ENCODE data around the gene LIMK1. TPM values are rescaled to one million over a fixed set of nuclear protein-coding genes. Genes with fewer than 3 reads are reported as not detected.
A peak's percentile ranks its signal among the peaks of the same experiment; 100 is the strongest.
"Not testable (repeated sequence)": the region's sequence is repeated elsewhere in the genome, so short reads cannot be mapped to it uniquely, and the experiment has no call there.

LIMK1 gene
- total RNA-seq, result 47.8 and 49.9 TPM in 2 replicates
- polyA plus RNA-seq (2012), result 79.3 TPM

DNA sequence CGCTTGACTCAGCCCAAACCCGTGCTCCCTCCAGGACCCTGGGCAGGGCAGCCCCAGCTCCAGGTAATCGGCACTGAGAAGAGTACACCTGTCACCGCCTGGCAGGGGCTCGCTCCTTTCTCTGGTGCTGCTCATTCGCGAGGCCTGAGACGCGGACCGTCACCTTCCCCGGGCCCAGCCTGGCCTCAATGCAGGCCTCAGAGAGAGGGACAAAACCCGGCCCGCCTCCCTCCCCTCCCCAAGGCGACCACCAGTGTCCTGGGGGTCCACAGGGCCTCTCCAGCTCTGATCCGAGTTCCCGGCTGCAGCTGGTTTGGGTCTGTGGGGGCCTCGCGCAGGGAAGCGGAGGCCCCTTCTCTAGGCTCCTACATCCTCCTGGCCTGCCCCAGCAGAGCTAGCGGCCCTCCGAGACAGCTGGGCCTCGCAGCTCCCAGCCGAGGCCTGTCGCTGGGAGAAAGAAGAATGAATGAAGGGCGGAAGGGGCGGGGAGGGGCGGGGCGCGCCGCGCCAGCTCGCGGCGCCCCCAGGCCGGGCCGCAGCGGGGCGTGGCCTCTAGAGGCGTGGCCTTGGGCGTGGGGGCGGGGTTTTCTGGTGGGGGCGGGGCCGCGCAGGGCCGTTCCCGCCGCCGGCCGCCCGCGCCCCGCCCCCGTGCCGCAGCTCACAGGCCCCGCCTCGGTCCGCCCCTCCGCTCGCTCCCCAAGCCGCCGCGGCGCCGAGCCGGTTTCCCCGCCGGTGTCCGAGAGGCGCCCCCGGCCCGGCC lies at the start of gene LIMK1:
TSS of gene LIMK1 (plus strand) at position 688 of the 760 bp plus-strand sequence. CDS start 187 bp downstream, outside the sequence.
- peak; percentile 88 for DNase-seq (ENCODE audit: low read depth)

DNA sequence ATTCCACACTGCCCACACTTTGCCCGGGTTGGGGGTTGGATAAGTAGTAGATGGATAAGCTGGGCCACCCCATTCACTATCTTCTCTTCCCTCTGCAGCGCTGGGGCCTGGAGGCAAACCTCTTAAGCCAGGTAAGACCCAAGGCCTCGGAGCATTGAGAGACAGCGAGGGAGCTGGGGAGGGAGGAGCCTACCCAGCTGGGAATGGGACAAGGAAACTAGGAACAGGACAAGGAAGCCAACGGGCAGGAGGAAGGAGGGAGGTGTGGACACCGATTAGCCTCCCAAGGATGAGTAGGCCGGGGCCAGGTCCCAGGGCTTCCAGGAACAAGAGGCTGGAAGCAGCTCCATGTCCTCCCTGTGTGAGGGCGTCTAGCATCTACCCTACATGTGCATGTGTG lies 46.0 kb upstream of the LIMK1 start:
- no peak for DNase-seq (ENCODE audit: low read depth)

DNA sequence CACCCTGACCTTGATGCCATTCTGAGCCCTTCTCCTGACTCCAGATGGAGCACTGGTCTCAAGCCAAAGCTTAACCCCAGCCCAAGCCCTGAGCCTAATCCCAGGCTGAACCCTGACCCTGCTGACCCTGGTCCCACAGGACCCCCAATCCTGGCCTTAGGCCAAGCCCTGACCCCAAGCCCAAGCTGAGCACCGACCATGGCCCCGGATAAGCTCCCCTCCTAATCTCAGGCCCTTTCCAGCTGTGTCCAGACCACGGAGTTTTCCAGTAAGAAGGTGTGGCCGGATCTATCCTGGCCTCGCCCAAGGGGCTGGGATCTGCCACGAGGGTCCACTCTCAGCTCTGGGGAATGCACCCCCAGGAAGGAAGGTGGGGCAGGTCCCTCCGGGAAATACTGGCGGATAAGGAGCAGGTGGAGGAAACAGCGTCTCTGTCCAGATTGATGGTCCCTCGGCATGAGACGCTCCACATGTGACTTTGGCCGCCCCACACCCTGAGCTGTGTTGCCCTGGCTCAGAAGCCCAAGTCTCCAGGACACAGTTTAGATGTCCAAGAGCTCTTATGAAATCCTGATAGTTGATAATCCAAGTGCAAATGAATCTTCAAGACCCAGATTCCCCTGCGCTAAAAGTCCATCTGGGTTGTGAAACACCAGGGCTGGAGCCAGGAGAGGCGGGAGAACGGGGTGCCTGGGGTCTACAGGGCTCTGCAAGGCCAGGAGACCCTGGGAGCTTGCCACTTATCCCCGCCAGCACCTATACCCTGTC lies 45.2 kb upstream of the LIMK1 start:
- no peak for DNase-seq (ENCODE audit: low read depth)

DNA sequence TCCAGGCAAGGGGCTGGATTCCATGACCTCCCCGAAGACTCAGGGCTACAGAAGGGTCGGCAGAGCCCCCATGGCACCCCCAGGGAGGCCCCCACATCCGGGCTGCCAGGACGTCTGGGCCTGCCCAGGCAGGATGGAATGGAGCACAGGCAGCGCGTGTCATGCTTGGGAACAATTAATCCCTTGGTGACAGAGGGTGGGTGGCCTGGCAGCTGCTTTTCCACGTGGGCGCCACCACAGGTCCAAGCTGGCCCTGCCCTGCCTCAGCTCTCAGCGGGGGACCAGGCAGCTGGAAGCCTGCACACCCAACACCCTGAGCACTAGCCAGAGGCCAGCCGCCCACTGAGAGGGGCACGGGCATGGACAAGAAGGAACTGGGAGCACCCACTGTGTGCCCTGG lies 44.3 kb upstream of the LIMK1 start:
- peak; percentile 92 for DNase-seq (ENCODE audit: low read depth)

DNA sequence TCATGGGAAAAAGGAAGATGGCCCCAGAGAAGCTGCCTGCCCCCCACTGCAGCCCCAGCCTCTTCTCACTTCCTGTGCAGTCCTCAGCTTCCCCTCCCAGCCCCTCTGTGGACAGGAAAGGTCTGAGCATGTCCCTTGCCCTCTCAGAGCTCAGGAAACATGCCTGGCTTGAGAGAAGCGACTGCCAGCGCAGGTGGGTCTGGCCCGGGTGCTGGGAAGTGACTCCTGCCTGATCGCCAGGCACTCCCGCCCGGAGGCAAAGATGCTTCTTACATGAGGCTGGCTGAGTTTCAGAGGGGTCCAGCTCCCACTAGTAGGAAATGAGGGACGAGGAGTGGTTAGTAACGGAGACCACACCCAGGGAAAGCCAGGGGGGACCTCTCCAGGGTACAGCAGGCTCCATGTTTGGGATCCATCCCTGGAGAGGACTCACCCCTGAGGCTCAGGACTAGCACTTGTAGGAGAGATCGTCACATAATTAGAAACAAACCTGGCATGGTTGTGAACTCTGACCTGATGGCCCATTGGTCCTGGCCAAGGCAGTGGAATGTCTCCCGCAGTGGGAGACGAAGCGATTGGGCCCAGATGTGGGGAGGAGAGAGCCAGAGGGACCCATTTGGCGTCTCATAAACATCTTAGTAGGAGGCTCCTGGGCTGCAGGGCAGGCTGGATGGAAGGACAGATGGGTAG lies 43.4 kb upstream of the LIMK1 start:
- DNase-seq (ENCODE audit: low read depth), result no peak

DNA sequence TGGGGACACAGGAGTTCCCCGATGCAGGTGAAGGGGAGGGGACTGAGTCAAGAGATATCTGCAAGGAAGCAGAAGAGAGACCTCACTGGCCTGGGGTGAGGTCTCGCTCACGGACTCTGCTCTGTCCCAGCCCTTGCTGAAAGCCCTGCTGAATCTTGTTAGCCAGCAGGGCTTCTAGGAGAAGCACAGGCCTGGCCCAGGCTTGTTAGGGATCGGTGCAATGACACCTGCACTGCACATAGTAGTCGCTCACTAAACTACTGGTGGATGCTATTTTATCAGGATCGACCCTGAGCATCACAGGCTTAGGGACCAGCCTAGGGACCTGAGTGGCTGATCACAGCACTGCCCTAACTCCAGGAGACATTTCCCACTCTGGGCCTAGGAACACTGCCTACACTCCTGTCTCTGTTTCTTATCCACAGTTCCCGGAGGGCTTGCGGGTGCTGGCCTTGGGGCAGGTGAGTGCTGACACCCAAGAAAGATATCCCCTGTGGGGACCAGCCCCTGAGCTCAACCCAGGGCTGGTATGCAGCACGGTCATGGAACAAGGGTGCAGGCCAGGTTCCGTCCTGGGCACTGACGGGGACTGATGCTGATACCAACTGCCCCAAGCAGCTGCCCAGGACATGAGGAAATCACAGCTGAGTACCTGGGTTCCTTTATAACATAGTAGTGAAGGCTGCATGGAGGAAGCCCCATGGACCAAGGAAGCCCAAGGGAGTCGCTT lies 42.6 kb upstream of the LIMK1 start:
- DNase-seq (ENCODE audit: low read depth), result no peak

DNA sequence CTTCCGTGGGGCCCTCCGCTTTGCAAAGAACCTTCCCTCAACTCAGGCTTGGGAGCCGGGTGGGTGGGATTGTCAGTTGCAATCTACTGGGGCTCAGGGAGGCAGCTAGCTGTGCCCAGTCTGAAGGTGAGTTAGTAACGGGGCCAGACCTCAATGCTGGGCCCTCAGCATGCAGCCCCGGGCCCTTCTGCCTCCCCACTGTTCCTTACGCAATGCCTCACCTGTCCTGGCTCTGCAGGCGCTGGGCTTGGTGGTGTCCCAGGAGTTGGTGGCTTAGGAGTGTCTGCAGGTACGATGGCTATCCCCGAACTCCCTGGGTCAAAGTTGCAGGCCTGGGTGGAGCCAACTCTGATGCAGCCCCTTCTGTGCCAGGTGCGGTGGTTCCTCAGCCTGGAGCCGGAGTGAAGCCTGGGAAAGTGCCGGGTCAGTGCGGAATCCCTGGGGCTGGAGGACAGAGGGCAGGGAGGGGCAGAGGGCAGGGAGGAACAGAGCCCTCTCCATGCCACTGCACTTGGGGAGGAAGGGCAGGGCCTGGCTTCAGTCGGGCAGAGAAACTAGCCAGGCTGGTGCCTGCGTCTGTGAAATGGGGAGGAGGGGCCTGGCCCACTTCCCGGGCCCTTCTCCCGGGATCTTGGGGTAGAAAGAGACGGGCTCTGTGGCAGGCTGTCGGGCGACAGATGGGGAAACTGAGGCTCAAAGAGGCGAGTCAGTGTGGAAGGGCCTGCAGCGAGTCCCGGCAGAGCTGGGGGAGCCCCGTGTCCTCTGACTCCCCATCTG lies 40.7 kb upstream of the LIMK1 start:
- DNase-seq (ENCODE audit: low read depth), result no peak

DNA sequence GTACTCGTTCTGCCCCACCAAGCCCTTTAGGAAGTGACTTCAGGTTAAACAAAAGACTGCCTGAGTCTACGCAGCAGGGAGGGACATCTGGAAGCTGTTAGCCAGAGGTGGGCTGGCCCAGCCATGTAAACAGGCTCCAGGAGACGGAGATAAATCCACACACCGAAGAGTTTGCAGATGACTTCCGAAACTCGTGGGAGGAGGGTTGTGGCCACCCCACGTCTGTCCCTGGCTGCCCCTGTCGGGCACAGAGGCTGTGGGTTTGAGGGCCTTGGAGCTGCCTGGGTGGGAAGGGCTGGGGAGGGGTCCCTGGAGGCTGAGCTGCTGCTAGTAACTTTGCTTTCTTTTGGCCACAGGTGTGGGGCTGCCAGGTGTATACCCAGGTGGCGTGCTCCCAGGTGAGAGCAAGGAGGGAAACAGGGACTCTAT lies 40.1 kb upstream of the LIMK1 start:
- DNase-seq (ENCODE audit: low read depth), result no peak

DNA sequence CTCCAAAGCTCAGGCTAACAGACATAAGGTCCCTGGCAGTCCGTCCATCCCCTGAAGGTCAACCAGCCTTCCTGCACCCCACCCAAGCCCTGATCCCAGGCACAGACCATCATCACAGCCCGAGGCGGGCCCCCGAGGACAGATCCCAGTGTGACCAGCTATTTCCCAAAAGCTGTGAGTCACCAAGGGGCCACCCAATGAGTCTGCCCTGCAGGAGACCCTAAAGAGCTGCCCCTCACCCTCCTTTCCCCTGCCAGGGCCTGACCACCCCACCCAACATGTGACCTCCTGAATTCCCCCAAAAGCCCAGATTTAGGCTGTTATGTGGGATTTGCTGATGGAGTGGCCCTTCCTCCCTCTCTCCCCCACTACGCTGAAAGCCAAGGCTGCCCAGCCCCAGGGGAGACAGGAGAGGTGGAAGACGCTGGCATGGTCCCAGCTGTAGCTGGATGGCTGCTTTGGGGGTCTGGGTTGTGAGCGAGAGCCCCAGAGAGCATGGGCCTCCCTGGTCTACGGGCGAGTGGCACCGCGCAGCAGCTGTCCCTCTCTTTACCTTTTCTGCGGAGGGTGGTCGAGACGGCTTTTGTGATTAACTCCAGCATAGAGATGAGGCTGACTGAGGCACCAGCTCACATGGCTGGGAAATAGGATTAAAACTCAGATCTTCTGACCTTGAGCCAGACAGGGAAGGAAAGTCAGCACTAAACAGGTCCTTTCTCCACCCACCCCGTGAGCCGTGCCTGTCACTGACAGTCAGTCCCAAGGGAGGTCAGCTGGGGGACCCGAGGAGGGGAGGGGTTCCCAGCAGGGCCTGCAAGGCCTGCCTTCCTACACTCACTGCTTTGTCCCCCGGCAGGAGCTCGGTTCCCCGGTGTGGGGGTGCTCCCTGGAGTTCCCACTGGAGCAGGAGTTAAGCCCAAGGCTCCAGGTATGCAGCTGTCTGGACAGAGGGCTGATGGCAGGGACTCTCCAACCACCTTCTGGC lies 38.9 kb upstream of the LIMK1 start:
- DNase-seq (ENCODE audit: low read depth), result no peak

DNA sequence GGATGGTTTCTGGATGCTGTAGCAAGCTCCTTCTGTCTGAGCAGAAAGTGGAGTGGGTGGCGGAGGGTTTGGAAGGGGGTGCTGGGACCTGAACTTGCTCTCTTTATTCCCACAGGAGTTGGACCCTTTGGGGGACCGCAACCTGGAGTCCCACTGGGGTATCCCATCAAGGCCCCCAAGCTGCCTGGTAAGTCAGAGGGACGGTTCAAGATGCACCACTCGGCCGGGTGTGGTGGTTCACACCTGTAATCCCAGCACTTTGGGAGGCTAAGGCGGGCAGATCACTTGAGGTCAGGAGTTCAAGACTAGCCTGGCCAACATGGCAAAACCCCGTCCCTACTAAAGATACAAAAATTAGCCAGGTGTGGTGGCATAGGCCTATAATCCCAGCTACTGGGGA lies 37.0 kb upstream of the LIMK1 start:
- not testable (repeated sequence) for DNase-seq (ENCODE audit: low read depth)

DNA sequence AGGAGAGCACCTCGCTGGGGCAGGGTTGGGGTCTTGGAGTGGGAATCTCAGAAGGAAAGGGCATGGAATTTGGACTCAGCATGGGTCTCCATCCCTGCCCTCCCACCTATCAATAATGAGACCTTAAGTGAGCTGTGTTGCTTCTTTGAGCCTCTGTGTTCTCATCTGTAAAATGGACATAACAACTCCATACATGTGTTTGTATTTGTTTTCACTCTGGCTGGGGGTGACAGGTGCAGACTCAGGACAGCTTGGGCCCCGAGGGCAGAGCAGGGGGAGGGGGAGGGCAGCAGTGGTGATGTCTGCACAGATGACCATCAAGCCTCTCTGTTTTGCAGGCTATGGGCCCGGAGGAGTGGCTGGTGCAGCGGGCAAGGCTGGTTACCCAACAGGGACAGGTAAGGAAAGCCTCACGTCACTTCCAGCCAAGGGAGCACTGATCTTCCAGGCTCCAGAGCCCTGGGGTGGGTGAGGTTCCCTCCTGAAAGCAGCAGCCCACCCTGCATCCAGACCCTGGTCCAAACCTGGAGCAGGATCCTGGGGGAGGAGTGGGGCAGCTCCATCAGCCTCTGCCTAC lies 35.7 kb upstream of the LIMK1 start:
- DNase-seq (ENCODE audit: low read depth), result no peak

DNA sequence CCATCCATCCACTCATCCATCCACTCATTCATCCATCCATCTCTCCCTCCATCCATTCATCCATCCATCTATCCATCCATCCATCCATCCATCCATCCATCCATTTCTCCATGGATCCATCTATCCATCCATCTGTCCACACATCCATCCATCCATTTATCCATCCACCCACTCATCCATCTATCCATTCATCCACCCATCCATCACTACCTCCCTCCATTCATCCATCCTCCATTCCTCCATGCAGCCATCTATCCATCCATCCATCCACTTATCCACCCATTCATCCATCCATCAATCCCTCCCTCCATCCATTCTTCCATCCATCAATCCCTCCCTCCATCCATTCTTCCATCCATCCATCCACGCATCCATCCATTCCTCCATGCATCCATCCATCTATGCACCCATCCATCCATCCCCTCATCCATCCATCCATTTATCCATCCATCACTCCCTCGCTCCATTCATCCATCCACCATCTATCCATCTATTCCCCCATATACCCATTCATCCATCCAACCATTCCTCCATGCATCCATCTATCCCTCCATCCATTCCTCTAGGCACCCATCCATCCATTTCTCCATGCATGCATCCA lies 34.5 kb upstream of the LIMK1 start:
- DNase-seq (ENCODE audit: low read depth), result no peak

DNA sequence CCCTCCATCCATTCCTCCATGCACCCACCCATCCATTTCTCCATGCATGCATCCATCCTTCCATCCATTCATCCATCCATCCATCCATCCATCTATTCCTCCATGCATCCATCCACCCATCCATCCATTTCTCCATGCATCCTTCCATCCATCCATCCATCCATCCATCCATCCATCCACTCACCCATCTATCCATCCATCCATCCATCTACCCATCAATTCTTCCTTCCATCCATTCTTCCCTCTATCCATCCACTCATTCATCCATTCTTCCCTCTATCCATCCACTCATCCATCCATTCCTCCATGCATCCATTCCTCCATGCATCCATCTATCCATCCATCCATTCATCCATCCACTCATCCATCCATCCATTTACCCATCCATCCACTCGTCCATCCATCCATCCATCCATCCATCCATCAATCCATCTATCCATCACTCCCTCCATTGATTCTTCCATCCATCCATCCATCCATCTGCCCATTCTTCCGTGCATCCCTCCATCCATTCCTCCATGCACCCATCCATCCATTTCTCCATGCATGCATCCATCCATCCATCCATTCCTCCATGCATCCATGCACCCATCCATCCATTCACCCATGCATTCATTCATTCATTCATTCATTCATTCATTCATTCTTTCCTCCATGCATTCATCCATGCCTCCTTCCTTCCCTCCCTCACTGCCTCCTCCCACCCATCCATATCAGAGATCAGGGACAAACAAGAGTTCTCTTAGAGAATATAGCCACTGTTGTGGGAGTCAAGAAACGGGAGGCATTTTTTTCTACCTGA lies 33.4 kb upstream of the LIMK1 start:
- DNase-seq (ENCODE audit: low read depth), result no peak

DNA sequence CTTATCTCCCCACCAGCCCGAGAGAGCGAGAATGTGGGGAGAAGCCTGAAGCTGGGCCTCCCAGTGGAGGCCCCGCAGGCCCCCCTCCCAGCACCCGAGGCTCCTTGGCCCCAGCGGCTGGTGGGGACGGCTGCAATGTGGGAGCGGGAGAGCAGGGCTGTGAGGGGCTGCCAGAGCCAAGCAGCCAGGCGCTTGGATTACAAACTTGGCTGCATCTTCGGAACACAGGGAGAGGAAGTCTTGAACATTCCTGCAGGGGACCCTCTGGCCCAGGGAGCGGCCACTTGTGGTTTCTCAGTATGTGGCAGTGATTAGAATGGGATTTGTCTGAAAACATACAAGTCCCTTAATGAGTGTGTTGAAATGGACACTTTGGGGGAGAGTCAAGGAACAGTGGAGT lies 32.4 kb upstream of the LIMK1 start:
- no peak for DNase-seq (ENCODE audit: low read depth)

DNA sequence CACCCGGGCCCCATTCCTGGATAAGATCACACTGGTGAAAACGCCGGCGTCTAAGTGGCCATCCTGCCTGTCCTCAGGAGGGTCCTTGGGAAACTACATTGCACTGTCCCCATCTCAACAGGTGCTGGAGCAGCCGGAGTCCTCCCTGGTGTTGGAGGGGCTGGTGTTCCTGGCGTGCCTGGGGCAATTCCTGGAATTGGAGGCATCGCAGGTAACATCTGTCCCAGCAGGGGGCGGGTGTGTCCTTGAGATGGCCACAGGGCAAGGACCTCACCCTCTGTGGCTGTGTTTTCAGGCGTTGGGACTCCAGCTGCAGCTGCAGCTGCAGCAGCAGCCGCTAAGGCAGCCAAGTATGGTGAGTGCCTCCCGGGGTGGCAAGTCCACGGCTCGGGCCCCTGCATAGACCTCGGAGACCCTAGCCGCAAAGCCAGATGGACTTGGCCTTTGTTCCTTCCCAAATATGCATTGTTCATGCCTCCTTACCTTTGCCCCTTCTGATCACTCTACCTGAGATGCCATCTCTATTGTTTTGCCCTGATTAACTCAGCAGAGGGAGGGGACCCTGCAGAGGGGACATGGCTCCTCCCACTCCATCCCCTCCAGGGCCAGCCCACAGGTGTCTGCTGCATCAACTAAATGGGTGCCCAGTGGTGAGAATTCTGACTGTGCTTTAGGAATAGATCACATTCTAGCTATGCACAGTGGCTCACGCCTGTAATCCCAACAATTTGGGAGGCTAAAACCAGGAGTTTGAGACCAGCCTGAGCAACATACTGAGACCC lies 31.8 kb upstream of the LIMK1 start:
- no peak for DNase-seq (ENCODE audit: low read depth)

DNA sequence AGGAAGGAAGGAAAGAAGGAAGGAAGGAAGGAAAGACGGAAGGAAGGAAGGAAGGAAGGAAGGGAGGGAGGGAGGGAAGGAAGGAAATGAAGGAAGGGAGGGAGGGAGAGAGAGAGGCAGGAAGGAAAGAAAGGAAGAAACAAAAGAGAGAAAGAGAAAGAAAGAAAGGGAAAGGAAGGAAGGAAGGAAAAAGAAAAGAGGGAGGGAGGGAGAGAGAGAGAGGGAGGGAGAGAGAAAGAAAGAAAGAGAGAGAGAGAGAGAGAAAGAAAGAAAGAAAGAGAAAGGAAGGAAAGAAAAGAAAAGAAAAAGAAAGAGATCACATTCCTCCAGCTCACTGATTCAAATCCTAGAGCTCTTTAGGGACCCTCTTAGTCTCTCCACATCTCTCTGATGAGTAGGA lies 31.0 kb upstream of the LIMK1 start:
- no peak for DNase-seq (ENCODE audit: low read depth)
